ENCODE measurements around the gene DHX57.

DHX57 gene

GRCh38 chr2:38866773-38867443 is 8.8 kb downstream of the DHX57 start:
- peak; percentile 5 for DNase-seq

DNA sequence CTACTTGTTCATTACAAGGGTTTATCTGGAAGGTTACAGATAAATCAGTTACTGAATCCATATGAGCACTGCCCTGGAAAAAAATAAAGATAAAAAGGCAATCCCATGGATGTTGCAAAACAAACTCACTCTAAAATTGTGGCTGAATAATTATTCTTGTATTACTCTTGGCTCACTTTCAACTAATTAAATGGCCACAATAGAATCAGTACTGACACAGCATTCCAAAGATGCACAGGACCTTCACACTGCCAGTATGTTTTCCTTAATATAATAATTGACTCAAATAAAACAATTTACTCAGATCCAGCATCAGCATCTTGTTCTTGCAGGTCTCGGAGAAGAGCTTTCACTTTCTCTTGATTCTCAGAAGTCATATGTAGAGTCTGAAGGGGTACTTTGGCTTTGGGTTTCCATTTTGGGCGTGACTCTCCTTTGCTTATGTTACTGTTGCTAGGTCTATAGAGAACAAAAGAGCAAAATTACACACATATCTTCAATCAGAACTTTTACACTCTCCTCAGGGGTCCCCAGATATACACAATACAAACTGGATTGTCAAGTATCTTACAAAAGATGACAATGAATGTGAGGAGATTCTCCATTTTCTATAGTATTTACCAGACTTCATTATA is 12.6 kb downstream of the DHX57 start:
- no peak for DNase-seq

DNA sequence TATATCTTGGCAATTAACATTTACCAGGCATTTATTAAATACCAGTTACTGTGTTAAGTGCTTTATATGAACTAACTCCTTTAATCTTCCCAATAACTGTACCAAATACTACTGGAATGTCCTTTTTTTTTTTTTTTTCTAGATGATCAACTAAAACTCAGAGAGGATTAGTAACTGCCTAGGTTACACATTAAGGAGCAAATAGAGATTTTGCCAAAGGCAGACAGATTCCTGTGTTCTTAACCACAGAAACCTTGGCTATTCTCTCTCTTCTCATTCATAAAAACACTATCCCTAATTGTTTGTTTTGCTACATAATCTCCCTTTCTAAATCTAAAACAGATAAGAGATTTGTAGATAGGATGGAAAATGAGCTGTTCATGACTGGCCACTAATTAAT is 13.3 kb downstream of the DHX57 start:
- no peak for DNase-seq

GRCh38 chr2:38856165-38856564 is 19.6 kb downstream of the DHX57 start:
- peak; percentile 42 for DNase-seq

DNA sequence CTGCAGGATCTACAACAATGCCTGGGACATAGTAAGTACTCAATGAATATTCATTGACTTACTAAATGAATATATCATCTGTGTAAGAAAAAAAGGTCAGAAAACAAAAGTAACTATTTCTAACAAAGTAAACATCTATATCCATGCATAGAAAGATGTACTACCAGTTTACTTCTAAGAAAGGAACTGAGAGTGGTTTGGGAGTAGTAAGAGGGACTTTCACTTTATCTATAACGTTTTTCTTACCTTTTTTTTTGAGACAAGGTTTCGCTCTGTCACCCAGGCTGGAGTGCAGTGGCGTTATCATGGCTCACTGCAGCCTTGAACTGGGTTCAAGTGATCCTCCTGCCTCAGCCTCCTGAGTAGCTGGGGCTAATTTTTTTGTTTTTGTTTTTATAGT is 25.7 kb downstream of the DHX57 start:
- no peak for DNase-seq

DNA sequence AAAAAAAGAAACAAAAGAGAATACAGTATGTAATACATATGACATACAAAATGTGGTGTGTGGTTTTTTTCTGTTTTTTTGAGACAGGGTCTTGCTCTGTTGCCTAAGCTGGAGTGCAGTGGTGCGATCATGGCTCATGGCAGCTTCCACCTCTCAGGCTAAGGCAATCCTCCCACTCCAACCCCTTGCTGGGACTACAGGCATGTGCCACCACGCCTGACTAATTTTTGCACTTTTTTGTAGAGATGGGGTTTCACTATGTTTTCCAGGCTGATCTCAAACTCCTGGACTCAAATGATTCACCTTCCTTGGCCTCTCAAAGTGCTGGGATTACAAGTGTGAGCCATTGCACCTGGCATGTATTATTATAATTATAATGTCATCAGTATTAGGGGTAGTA is 38.9 kb downstream of the DHX57 start:
- no peak for DNase-seq

- no peak for DNase-seq
Observed at GRCh38 chr2:38835990-38836389, 39.7 kb downstream of the DHX57 start.

GRCh38 chr2:38835015-38835601 is 40.6 kb downstream of the DHX57 start:
- peak; percentile 25 for DNase-seq

GRCh38 chr2:38830526-38831159 is 45.1 kb downstream of the DHX57 start:
- DNase-seq: no peak

DNA sequence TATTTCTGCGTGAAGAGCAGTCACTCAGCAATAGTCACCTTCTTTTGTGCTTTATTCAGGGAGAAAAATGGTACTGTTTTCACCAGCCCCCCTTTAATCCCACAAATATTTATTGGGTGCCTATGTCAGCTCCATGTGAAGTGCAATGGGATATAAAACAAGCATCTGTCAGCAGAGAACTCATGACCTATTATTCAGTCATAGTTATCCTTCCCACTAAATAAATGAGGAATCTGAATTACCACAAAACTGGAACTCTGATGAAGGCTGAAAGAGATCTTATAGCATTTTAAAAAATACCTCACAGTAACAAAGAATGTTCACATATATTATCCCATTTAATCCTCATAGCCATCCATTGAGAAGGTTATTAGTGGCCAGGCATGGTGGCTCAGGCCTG is 45.8 kb downstream of the DHX57 start:
- no peak for DNase-seq

GRCh38 chr2:38828460-38828859 is 47.3 kb downstream of the DHX57 start:
- DNase-seq: no peak

DNA sequence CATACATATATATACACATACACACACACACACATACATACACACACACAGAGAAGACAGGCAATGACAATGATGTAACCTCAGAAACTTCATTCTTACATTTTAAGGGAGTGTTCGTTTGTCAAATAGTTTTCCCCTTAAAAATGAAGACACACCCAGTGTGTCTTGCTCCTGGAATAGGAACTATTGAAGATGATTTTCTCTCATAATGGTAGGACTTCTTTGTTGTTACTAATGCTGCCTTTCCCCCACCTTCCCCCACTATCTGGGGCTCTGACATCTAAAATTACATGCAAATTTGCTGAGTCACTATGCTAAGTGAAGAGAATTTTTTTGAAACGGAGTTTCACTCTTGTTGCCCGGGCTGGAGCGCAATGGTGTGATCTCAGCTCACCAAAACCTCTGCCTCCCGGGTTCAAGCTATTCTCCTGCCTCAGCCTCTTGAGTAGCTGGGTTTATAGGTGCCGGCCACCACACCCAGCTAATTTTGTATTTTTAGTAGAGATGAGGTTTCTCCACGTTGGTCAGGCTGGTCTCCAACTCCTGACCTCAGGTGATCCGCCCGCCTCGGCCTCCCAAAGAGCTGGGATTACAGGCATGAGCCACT is 48.1 kb downstream of the DHX57 start:
- peak; percentile 38 for DNase-seq

DNA sequence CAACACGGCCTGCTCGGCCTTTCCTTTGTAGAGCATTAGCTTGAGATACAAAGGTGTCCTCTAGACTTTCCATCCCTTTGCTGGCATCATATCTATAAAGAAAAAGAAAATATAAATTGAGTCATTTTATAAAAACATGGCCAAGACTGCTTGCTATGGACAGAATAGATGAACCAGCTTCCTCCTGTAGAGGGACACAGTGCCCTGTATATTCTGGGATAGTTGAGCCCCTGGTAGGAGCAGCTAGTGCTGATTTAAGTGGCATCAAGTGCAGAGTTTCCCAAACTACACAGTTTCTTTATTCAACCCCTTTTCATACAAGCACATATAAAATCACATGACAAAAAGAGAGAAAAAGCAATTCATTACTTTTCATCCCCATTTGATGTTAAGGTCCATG is 49.8 kb downstream of the DHX57 start:
- DNase-seq: no peak

GRCh38 chr2:38824906-38825305 is 50.8 kb downstream of the DHX57 start:
- no peak for DNase-seq

DNA sequence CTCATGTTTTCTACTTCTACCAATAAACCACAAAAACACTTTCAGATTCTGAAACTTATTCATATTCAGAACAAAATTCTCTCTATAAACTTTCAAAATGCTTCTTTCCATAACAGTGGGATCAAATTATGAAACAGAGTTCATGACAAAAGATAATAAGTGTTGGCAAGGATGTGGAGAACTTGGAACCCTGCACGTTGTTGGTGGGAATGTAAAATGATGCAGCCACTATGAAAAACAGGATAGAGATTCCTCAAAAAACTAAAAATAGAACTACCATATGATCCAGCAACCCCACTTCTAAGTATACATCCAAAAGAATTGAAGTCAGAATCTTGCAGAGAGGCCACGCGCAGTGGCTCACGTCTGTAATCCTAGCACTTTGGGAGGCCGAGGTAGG is 52.3 kb downstream of the DHX57 start:
- DNase-seq: no peak

DNA sequence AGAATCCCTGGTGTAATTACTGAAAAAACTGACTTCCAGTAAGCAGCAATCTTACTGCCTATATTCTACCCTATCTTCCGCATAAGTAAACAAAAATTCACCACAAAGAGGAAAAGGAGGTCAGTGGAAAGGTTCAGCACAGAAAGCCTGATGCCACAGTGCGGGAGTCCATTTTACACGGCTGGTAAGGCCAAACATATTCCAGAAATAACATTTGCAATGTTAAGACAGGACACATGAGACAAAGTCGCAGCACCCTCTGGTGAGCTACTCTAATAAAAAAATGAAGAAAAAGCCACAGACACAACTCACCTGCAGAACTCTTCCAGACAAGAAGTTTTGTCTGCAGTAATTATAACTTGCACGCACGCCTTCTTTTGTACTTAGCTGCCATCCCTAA is 57.2 kb downstream of the DHX57 start:
- DNase-seq: no peak

DNA sequence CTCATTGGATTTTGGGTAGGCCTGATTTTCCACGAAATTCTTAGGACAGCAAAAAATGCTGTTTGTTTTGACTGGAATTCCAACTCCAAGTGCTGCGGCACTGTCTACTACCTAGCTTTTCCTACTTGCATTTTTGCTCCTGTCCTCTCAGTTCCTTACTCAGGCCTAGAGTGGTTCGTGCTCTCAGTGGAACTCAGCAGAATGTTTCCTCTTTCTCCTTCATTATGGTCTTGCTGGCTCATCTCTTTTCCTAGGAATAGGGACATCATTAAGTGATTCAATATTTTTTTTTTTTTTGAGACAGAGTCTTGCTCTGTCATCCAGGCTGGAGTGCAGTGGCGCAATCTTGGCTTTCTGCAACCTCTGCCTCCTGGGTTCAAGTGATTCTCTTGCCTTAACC is 59.8 kb downstream of the DHX57 start:
- no peak for DNase-seq

GRCh38 chr2:38810488-38810887 is 65.2 kb downstream of the DHX57 start:
- DNase-seq: no peak

DNA sequence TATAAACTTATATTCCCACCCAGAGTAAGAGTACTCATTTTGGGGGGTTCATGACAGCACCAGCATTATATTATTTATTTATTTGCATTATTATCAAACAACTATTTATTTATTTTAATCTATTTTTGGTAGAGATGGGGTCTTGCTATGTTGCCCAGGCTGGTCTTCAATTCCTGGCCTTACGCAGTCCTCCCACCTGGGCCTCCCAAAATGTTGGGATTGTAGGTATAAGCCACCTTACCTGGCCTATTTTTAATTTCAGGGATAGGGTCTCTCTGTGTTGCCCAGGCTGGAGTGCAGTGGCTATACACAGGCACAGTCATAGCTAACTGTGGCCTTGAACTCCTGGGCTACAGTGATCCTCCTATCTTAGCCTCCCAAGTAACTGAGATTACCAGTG is 67.1 kb downstream of the DHX57 start:
- no peak for DNase-seq

- DNase-seq: no peak
Observed at GRCh38 chr2:38806733-38807059, 69.0 kb downstream of the DHX57 start.

GRCh38 chr2:38806015-38806732 is 69.6 kb downstream of the DHX57 start:
- DNase-seq: no peak

DNA sequence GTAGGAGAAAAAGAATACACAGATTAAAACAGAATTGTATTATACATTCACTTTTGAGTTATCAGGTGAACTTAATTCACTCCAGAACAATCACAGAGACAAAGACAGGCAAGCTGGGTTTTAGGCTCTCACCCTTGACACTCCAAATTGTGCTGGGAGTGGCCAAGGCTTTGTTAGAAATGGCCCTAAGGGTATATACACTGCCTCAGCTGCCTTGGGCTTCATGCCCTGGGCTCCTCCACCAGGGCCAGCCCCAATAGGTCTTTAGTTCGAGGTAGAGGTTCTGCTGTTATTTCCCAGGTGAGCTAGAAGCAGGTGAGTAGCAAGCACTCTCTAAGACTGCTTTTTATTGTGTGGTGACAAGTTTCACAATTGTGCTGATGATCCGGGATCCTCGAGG is 77.8 kb downstream of the DHX57 start:
- DNase-seq: no peak

- DNase-seq: no peak
Observed at GRCh38 chr2:38797250-38797676, 78.5 kb downstream of the DHX57 start.

All from HCEC 1CT (cell line).